ENCODE data around the gene EPB41L2. TPM values are rescaled to one million over a fixed set of nuclear protein-coding genes. Genes with fewer than 3 reads are reported as not detected.

The EPB41L2 gene
- total RNA-seq, 1 donor: 47.4 TPM

DNA sequence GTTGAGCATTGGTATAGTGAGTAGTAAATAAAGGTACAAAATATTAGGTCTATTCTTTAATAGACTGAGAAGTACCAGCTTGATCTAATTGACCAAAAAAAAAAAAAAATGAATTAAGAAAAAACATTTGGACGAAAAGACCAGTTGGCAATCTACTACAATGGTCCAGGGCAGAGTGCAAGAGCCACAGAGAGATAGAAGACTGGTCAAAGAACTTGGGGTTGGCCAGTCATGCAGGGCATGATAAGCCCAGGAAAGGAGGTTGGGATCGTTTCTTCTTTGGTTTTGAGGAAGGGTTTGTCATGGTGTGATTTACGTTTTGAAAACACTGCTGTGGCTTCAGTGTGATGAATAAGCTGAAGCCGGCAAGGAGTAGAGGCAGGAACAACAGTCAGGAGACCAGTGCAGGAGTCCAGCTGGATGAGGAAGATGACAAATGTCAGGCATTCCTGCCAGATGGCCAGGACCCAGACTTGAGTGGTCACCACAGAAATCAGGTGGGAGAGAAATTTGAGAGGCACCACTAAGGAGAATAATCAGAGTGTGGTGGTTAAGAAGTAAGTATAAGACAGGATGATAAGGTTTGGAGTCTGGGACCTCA, 221.8 kb downstream of the EPB41L2 start:
- no peak overlapping the region for H3K27ac ChIP-seq (ENCODE audit: low read depth, low read length)
- H3K4me2 ChIP-seq (ENCODE audit: insufficient read depth, low read length): peak overlapping the region; percentile 23
- H3K27me3 ChIP-seq (ENCODE audit: insufficient read depth, low read length): no peaks in the 10 kb centered on the region
- no peak for DNase-seq (ENCODE audit: insufficient read length, low spot score, missing footprints)
- no peak for TF ChIP-seq CTCF (IDR thresholded peaks at IDR 0.05; ENCODE audit: extremely low read depth, low read depth, low read length)
- H3K79me2 ChIP-seq (ENCODE audit: insufficient read depth, low read length): no peaks in the 10 kb centered on the region
- H2AFZ ChIP-seq (ENCODE audit: low read length): no peak overlapping the region
- peaks cover 9% of the 10 kb centered on the region for H3K4me1 ChIP-seq (ENCODE audit: insufficient read depth, low read length)
- no peaks in the 10 kb centered on the region for H3K9me3 ChIP-seq (ENCODE audit: low read depth, low read length)
- no peaks in the 10 kb centered on the region for H3K36me3 ChIP-seq (ENCODE audit: insufficient read depth, low read length)
- no peaks in the 10 kb centered on the region for H4K20me1 ChIP-seq (ENCODE audit: insufficient read depth, low read length)
- H3K4me3 ChIP-seq (ENCODE audit: insufficient read depth, low read length): no peak overlapping the region

DNA sequence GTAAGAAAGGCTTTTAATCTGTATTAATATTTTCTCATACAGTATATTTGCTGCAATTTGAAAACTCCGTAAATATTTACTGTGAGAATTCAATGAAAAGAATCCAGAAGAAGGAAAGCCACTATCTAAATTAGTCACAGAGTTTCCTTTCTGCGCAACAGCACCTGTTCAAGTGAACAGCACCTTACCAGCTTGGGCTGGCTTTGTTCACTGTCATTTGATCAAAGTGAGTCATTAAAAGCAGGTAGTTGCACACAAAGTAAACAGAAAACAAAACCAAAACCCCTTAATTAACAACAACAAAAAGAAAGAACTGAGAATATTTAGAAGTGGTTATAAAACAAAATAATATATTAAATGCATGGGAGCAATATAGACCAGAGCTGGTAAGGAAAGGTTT, 223.0 kb downstream of the EPB41L2 start:
- Histone ChIP-seq H3K36me3 (ENCODE audit: insufficient read depth, low read length) (no peaks in the 10 kb centered on the region), H3K27me3 (ENCODE audit: insufficient read depth, low read length) (no peaks in the 10 kb centered on the region), H2AFZ (ENCODE audit: low read length) (no peak overlapping the region), H3K4me1 (ENCODE audit: insufficient read depth, low read length) (peaks cover 9% of the 10 kb centered on the region), H3K27ac (ENCODE audit: low read depth, low read length) (no peak overlapping the region), H3K4me2 (ENCODE audit: insufficient read depth, low read length) (no peak overlapping the region), H4K20me1 (ENCODE audit: insufficient read depth, low read length) (no peaks in the 10 kb centered on the region), H3K9me3 (ENCODE audit: low read depth, low read length) (no peaks in the 10 kb centered on the region), H3K79me2 (ENCODE audit: insufficient read depth, low read length) (no peaks in the 10 kb centered on the region), H3K4me3 (ENCODE audit: insufficient read depth, low read length) (no peak overlapping the region)
- no peak for TF ChIP-seq CTCF (IDR thresholded peaks at IDR 0.05; ENCODE audit: extremely low read depth, low read depth, low read length)
- no peak for DNase-seq (ENCODE audit: insufficient read length, low spot score, missing footprints)

DNA sequence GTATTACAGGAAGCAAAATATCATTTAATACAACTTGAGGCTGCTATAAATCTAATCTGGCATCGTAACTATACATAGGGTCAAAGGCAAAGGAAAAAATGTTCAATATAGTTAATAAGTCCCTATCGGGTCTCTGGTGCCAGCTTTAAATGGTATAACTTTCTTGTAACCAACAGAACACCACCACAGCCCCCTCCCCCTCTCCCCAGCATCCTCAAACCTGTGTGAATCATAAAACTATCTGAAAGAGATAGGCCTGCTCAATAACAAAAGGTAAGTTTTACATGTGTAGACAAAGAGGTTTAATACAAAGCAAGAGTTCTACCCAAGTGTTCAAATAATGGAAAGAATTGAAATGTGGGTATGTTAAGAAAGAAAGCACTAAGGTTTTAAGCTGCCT, 223.7 kb downstream of the EPB41L2 start:
- H3K9me3 ChIP-seq (ENCODE audit: low read depth, low read length): no peaks in the 10 kb centered on the region
- no peaks in the 10 kb centered on the region for H3K36me3 ChIP-seq (ENCODE audit: insufficient read depth, low read length)
- no peak overlapping the region for H3K4me3 ChIP-seq (ENCODE audit: insufficient read depth, low read length)
- H3K4me1 ChIP-seq (ENCODE audit: insufficient read depth, low read length): peaks cover 9% of the 10 kb centered on the region
- no peak for DNase-seq (ENCODE audit: insufficient read length, low spot score, missing footprints)
- no peak overlapping the region for H3K27ac ChIP-seq (ENCODE audit: low read depth, low read length)
- H3K4me2 ChIP-seq (ENCODE audit: insufficient read depth, low read length): no peak overlapping the region
- no peaks in the 10 kb centered on the region for H3K27me3 ChIP-seq (ENCODE audit: insufficient read depth, low read length)
- H4K20me1 ChIP-seq (ENCODE audit: insufficient read depth, low read length): no peaks in the 10 kb centered on the region
- no peak for TF ChIP-seq CTCF (IDR thresholded peaks at IDR 0.05; ENCODE audit: extremely low read depth, low read depth, low read length)
- no peak overlapping the region for H2AFZ ChIP-seq (ENCODE audit: low read length)
- no peaks in the 10 kb centered on the region for H3K79me2 ChIP-seq (ENCODE audit: insufficient read depth, low read length)

DNA sequence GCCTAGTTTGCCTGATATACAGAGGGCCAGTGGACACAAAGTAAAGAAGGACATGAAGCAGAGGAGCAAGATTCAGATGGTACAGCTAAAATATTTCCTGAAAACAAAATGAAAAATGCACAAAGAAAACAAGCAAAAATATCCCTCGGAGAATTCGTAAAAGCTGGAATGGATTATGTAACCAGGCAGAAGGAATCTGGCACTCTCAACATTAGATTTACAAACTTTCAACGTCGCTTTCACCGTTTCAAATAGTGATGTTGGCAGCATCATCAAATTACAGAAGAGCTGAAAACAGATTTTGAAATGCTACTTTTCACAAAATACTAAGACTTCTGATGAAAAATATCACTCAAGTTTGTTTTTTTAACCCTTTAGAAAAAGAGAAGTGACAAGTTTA, 224.1 kb downstream of the EPB41L2 start:
- Histone ChIP-seq H4K20me1 (ENCODE audit: insufficient read depth, low read length) (no peaks in the 10 kb centered on the region), H2AFZ (ENCODE audit: low read length) (no peak overlapping the region), H3K4me3 (ENCODE audit: insufficient read depth, low read length) (no peak overlapping the region), H3K79me2 (ENCODE audit: insufficient read depth, low read length) (no peaks in the 10 kb centered on the region), H3K4me2 (ENCODE audit: insufficient read depth, low read length) (no peak overlapping the region), H3K9me3 (ENCODE audit: low read depth, low read length) (no peaks in the 10 kb centered on the region), H3K4me1 (ENCODE audit: insufficient read depth, low read length) (peaks cover 9% of the 10 kb centered on the region), H3K36me3 (ENCODE audit: insufficient read depth, low read length) (no peaks in the 10 kb centered on the region), H3K27ac (ENCODE audit: low read depth, low read length) (no peak overlapping the region), H3K27me3 (ENCODE audit: insufficient read depth, low read length) (no peaks in the 10 kb centered on the region)
- no peak for DNase-seq (ENCODE audit: insufficient read length, low spot score, missing footprints)
- TF ChIP-seq CTCF (IDR thresholded peaks at IDR 0.05; ENCODE audit: extremely low read depth, low read depth, low read length): no peak

Measured in osteoblast (primary cell).